Lung microvascular endothelial cell (primary cell): ENCODE measurements around the gene PREB. TPM values are rescaled to one million over a fixed set of nuclear protein-coding genes. Genes with fewer than 3 reads are reported as not detected.
A peak's percentile ranks its signal among the peaks of the same experiment; 100 is the strongest.

Source experiments
- DNase-seq, 2 donors: peaks; one replicate each; pipeline versions ENCODE4 v3.0.0 to v3.0.0-alpha.2; 2010; ENCODE audit warnings: low read depth in 2 of 2
- total RNA-seq: library from RNA; depleted of rRNA; stranded (reverse); fragments of >200 nt; gene quantifications from 2 replicates; pipeline ENCODE4 v1.2.1, GENCODE V29; 2014

The PREB gene
- total RNA-seq, 1 donor from 2014 or later = 36.7 TPM

GRCh38 chr2:27152796-27153464 is 18.5 kb upstream of the PREB start:
- no peak for DNase-seq

DNA sequence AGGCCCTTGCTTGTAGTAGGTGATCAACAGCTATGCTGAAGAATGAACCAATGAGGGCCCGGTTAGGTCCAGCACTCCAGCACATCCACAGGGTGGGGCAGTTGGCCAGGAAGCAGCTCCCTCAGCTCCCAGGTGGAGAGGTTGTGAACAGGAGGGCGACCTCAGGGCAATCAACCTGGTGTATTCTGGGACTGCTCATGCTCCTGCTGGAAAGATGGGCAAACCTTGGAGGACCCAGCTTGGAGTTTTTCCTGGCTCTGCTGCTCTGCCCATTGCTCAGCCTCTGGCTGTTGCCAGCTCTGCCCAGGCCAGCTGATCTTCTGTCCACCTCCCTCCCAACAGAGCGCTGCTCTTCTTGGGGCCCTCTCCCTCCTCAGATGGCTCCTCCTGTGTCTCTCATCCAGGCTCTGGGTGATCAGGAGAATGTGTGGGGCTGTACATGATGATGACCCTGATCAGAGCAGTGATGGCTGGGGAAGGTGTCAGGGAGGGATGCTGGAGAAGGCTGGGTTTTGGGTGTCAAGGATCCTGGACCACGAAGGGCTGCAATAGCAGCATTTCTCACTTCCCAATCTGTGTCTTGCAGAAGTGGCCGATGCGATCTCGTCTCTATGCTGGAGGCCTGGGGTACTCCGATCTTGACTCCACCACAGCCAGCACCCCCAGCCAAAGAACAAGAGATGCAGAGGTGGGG is 17.8 kb upstream of the PREB start:
- DNase-seq = no peak

DNA sequence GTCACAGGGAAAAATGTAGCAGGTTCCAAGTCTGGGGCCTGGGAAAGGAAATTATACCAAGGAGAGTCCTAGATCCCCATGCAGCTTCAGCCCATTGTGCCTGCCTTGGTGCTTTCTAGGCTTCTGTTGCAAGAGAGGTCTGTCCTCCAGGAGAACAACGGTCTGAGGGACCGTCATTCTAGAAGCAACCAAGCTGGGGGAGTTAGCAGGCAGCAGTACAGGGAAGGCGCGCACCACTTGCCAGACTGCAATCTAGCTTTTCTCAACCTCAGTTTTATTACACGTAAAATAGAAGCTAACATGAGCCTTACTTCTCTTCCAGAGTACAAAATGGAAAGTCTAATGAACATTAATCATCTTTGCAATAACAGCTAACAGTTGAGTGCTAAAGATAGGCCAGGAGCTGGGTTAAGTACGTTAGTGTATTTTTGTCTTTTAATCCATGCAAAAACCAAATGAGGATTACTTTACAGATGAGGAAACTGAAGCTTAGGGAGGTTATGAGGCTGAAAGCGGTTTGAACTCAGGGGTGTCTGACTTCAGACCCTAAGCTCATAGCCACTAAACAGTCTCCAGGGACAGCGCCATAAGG is 16.3 kb upstream of the PREB start:
- no peak for DNase-seq

GRCh38 chr2:27149570-27150405 is 15.4 kb upstream of the PREB start:
- no peak for DNase-seq

GRCh38 chr2:27148801-27149439 is 14.5 kb upstream of the PREB start, which contains the start of gene TCF23:
TSS of gene TCF23 (plus strand) at chr2:27149004. CDS start at chr2:27149134, 130 bp downstream.
- no peak for DNase-seq

DNA sequence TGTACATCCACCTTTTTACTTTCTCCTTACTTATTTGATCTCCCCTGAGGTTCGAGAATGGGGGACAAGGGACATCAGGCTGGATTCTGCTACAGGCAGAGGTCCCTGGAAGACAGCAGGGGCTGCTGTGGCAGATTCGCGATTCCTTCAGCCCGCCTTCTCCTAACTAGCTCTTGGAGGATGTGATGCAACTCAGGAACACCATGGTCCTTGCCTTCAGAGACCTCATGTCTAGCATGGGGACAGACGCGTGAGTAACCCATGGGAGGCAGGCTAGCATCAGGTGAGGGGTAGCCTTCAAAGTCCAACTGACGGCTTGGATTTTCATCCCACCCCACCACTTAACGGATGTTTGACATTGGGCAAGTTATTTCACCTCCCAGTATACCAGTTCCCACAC is 13.5 kb upstream of the PREB start:
- DNase-seq = no peak

DNA sequence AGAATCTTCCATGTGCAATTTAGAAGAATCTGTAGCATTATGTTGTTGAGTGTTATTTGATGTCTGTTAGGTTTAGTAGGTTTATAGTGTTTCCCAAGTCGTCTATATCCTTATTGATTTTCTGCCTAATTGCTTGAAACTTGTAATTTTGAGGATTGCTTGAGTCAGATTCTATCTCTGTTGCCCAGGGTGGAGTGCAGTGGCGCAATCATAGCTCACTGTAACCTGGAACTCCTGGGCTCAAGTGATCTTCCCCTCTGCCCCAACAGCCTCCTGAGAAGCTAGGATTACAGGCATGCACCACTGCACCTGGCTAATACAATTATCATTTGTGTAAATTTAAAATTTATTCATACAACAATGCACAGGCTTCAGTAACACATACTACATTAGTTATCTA is 11.2 kb upstream of the PREB start:
- DNase-seq = no peak

- no peak for DNase-seq
Observed at GRCh38 chr2:27143285-27143684, 8.8 kb upstream of the PREB start.

GRCh38 chr2:27139310-27139709 is 4.9 kb upstream of the PREB start, which contains the start of gene PRR30:
TSS of gene PRR30 (minus strand) at chr2:27139410. CDS start at chr2:27138329, 1,081 bp downstream.
- DNase-seq = no peak

- DNase-seq = no peak
Observed at GRCh38 chr2:27138111-27138510, 3.7 kb upstream of the PREB start.

- no peak for DNase-seq
Observed at GRCh38 chr2:27137322-27137935, 3.0 kb upstream of the PREB start.

DNA sequence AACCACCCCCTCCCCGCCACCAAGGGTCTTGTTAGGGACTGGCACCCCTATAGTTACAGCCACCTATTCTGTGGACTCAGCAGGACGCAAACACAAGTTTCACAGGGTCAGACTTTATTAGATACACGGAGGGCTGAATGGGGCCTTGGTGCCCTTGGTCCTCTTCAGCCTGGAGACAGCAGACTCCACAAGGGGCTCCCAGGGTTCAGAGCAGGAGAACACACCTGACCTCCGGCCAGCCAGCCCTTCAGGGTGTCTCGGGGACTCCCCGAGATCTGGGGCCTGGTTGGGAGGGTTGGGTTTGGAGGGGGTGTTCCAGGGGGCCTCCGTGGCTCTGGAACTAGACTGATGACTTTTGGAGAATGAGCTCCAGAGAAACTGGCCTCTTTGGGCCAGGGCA is 2.3 kb upstream of the PREB start:
- no peak for DNase-seq

- no peak for DNase-seq
Observed at GRCh38 chr2:27135478-27135955, 1.1 kb upstream of the PREB start.

- DNase-seq = no peak
Observed at GRCh38 chr2:27134781-27135477, 493 bp upstream of the PREB start.

- DNase-seq = peak in 1 of 2 donors; percentile 10
Observed at GRCh38 chr2:27133195-27133875, 1.1 kb downstream of the PREB start.

DNA sequence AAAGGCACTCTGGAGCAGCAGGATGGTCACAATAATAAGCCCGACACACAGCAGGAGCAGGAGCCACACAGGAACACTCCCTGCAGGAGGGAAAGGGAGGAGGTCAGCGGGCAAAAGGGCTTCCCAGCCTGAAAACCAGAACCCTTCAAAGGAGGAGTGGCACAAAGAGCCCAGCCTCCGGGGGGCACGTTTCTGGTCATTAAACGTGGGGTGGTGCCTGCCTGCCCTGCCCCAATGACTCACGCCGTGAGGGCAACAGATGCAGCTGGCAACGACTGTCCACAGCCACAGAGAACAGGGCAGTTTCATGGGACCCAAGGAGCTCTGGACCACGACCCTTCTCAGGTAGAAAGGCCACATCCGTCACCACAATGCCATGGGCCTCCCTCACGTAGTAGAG is 3.0 kb downstream of the PREB start:
- DNase-seq = no peak

- no peak for DNase-seq
Observed at GRCh38 chr2:27130396-27130795, 4.0 kb downstream of the PREB start.

GRCh38 chr2:27128668-27129571 is 5.5 kb downstream of the PREB start:
- DNase-seq = no peak
